GM23338 (cell line): ENCODE results near the gene POFUT2.

ENCODE experiments used
- CREB1 ChIP-seq: fragments of 250-450 bp; sonication (Bioruptor Pico); IDR thresholded peaks from 2 replicates; pipeline ENCODE4 v1.5.0; 2020; ENCODE audit warnings: low read depth, mild to moderate bottlenecking, moderate library complexity
- CTCF ChIP-seq, 2 experiments: fragments of 200-600 bp in 1 of 2; sonication (generic) in 1 of 2; conservative IDR thresholded peaks; 2 replicates each; pipeline versions ENCODE4 v1.5.1 to v1.6.1; 2016 to 2017; ENCODE audit warnings: antibody characterized with exemption in 2 of 2, low read depth in 2 of 2, mild to moderate bottlenecking in 2 of 2, moderate library complexity in 1 of 2
- EZH2 ChIP-seq: fragments of 200-600 bp; sonication (generic); IDR thresholded peaks from one replicate; pipeline ENCODE4 v1.8.0; 2017; ENCODE audit warnings: antibody characterized with exemption, mild to moderate bottlenecking, low read depth; ENCODE audit not compliant: unreplicated experiment
- EZH2phosphoT487 ChIP-seq: fragments of 200-600 bp; sonication (generic); IDR thresholded peaks from one replicate; pipeline ENCODE4 v1.8.1; 2018; ENCODE audit warnings: antibody characterized with exemption; ENCODE audit not compliant: unreplicated experiment
- JUNB ChIP-seq: IDR thresholded peaks from one replicate; pipeline ENCODE4 v1.6.1; 2016; ENCODE audit warnings: antibody characterized with exemption; ENCODE audit not compliant: unreplicated experiment
- NANOG ChIP-seq: IDR thresholded peaks from 2 replicates; pipeline ENCODE4 v1.6.1; 2016; ENCODE audit warnings: antibody characterized with exemption, borderline replicate concordance
- POLR2AphosphoS5 ChIP-seq: IDR thresholded peaks from 2 replicates; pipeline ENCODE4 v1.6.1; 2016; ENCODE audit warnings: antibody characterized with exemption, low read depth
- STAT1 ChIP-seq: IDR thresholded peaks from one replicate; pipeline ENCODE4 v1.6.1; 2016; ENCODE audit warnings: antibody characterized with exemption; ENCODE audit not compliant: unreplicated experiment
- ZNF114 ChIP-seq: fragments of 250-450 bp; sonication (Bioruptor Pico); IDR thresholded peaks from 2 replicates; pipeline ENCODE4 v1.5.0; 2020; ENCODE audit warnings: mild to moderate bottlenecking, moderate library complexity
- ZNF331 ChIP-seq: fragments of 250-450 bp; sonication (Bioruptor Pico); IDR thresholded peaks from 2 replicates; pipeline ENCODE4 v1.5.0; 2020; ENCODE audit warnings: low read depth, mild to moderate bottlenecking, moderate library complexity
- ZNF462 ChIP-seq: fragments of 250-450 bp; sonication (Bioruptor Pico); IDR thresholded peaks from 2 replicates; pipeline ENCODE4 v1.5.0; 2020; ENCODE audit warnings: mild to moderate bottlenecking, moderate library complexity
- TF ChIP-seq, protein P1 (sequence below): IDR thresholded peaks from one replicate; pipeline ENCODE4 v1.6.1; 2018; ENCODE audit warnings: antibody characterized with exemption; ENCODE audit not compliant: unreplicated experiment
- TF ChIP-seq, protein P2 (sequence below): IDR thresholded peaks from 2 replicates; pipeline ENCODE4 v1.6.1; 2016; ENCODE audit warnings: antibody characterized with exemption

DNA sequence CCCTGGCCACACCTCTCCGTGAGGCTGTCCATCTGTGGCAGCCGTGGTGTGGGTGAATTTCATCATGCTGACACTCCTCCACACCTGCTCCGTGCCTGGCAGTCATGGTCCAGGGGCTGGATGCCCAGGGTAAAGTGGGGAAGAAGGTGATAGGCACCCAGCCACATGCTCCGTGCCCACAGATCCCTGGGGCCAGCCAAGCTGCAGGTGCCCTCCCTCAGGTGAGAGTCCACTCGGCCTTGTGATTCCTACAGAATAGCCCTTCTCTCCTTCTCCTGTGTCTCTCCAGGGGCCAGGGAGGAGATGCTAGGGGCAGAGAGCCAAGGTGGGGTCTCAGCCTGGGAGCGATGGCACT is 16.8 kb upstream of the POFUT2 start:
- TF ChIP-seq, protein P1, sequence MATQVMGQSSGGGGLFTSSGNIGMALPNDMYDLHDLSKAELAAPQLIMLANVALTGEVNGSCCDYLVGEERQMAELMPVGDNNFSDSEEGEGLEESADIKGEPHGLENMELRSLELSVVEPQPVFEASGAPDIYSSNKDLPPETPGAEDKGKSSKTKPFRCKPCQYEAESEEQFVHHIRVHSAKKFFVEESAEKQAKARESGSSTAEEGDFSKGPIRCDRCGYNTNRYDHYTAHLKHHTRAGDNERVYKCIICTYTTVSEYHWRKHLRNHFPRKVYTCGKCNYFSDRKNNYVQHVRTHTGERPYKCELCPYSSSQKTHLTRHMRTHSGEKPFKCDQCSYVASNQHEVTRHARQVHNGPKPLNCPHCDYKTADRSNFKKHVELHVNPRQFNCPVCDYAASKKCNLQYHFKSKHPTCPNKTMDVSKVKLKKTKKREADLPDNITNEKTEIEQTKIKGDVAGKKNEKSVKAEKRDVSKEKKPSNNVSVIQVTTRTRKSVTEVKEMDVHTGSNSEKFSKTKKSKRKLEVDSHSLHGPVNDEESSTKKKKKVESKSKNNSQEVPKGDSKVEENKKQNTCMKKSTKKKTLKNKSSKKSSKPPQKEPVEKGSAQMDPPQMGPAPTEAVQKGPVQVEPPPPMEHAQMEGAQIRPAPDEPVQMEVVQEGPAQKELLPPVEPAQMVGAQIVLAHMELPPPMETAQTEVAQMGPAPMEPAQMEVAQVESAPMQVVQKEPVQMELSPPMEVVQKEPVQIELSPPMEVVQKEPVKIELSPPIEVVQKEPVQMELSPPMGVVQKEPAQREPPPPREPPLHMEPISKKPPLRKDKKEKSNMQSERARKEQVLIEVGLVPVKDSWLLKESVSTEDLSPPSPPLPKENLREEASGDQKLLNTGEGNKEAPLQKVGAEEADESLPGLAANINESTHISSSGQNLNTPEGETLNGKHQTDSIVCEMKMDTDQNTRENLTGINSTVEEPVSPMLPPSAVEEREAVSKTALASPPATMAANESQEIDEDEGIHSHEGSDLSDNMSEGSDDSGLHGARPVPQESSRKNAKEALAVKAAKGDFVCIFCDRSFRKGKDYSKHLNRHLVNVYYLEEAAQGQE, result no peak
- no peak for TF ChIP-seq EZH2phosphoT487
- TF ChIP-seq CTCF (conservative IDR thresholded peaks at IDR 0.05; ENCODE audit: low read depth in 2 of 2), result no peak
- no peak for TF ChIP-seq EZH2
- TF ChIP-seq POLR2AphosphoS5, result no peak
- no peak for TF ChIP-seq JUNB
- no peak for TF ChIP-seq CREB1 (CRISPR knock-in tag)
- TF ChIP-seq STAT1, result no peak
- TF ChIP-seq ZNF114 (CRISPR knock-in tag), result no peak
- TF ChIP-seq ZNF462 (CRISPR knock-in tag), result no peak
- TF ChIP-seq ZNF331, result no peak
- TF ChIP-seq, protein P2, sequence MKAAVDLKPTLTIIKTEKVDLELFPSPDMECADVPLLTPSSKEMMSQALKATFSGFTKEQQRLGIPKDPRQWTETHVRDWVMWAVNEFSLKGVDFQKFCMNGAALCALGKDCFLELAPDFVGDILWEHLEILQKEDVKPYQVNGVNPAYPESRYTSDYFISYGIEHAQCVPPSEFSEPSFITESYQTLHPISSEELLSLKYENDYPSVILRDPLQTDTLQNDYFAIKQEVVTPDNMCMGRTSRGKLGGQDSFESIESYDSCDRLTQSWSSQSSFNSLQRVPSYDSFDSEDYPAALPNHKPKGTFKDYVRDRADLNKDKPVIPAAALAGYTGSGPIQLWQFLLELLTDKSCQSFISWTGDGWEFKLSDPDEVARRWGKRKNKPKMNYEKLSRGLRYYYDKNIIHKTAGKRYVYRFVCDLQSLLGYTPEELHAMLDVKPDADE, result no peak
- no peak for TF ChIP-seq NANOG
